NCI-H69 (cell line): Measurements from ENCODE around the gene NARS2.
"Not testable (repeated sequence)": the region's sequence is repeated elsewhere in the genome, so short reads cannot be mapped to it uniquely, and the experiment has no call there.

Experiments
- DNase-seq: peaks from one replicate; lab custom pipeline; 2025; lab: John Stamatoyannopoulos, UW

NARS2 gene

DNA sequence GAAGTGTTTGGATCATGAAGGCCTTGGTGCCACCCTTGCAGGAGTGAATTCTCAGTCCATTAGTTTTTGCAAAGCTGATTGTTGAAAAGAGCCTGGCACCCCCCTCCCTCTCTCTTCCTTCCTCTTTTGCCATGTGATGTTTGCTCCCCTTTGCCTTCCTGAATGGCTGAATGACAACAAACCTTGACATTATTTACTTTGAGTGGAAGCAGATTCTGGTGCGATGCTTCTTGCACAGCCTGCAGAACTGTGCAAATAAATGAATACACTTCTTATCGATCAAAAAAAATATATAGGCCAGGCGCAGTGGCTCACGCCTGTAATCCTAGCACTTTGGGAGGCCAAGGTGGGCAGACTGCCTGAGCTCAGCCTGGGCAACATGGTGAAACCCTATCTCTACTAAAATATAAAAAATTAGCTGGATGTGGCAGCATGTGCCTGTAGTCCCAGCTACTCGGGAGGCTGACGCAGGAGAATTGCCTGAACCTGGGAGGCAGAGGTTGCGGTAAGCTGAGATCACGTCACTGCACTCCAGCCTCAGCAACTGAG is 2.0 kb upstream of the NARS2 start:
- peak; percentile 59 for DNase-seq

- peak; percentile 42 for DNase-seq
These were observed 814 bp upstream of the NARS2 start for GRCh38 chr11:78575478-78575877.

GRCh38 chr11:78573681-78574080 is 983 bp downstream of the NARS2 start:
- peak; percentile 34 for DNase-seq

GRCh38 chr11:78573271-78573670 is 1.4 kb downstream of the NARS2 start:
- DNase-seq: no peak

DNA sequence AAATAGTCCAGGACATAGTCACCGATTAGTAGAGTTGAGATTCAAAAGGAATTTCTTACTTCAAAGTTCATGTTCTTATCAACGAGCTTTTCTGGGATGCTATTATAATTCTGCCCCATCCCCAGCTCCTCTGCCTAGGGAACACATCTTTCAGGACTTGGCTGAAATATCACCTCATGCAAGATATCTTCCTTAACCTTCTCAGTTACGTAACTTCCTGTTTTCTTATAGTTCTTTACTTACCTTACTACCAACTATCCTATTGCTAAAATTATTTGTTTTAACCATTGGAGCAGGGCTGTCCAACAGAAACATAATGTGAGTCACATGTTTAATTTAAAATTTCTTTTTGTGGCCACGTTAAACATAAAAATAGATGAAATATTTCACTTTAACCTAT is 2.3 kb downstream of the NARS2 start:
- no peak for DNase-seq

DNA sequence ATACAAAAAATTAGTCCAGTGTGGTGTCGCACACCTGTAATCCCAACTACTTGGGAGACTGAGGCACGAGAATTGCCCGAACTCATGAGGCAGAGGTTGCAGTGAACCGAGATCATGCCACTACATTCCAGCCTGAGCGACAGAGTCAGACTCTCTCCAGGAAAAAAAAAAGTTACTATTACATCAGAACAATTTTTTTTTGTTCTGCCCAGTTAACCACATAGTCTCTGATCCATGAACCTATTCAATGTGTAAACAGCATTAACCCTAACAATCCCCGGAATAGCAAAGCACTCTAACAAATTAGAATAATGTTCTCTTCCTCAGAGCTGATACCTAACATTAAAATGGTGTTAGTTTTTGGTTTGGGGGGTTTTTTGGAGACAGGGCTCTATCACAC is 4.6 kb downstream of the NARS2 start:
- no peak for DNase-seq

DNA sequence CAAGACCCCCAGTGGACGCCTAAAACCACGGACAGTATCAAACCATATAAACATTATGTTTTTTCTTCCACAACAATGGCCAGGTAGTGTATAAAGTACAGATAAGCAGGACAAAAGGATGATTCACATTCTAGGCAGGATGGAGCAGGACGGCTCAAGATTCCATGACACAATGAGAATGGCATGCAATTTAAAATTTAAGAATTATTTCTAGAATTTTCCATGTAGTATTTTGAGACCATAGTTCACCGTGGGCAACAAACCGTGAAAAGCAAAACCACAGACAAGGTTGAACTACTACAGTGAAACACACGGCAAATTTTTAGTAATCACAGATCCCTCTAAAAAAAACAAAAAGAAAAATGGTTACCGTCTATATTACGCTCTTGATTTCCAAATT is 7.5 kb downstream of the NARS2 start:
- no peak for DNase-seq

- peak; percentile 79 for DNase-seq
These were observed 9.9 kb downstream of the NARS2 start for GRCh38 chr11:78564490-78565467.

GRCh38 chr11:78564037-78564436 is 10.6 kb downstream of the NARS2 start:
- not testable (repeated sequence) for DNase-seq

DNA sequence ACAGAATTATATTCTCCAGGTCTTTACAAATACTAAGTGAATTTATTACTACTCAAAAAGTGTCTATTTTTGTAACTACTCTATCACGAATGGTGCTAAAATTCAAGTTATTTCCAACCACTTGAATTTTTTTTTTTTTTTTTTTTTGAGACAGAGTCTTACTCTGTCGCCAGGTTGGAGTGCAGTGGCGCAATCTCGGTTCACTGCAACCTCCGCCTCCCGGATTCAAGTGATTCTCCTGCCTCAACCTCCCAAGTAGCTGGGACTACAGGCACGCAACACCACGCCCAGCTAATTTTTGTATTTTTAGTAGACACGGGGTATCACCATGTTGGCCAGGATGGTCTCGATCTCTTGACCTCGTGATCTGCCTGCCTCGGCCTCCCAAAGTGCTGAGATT is 11.6 kb downstream of the NARS2 start:
- not testable (repeated sequence) for DNase-seq

DNA sequence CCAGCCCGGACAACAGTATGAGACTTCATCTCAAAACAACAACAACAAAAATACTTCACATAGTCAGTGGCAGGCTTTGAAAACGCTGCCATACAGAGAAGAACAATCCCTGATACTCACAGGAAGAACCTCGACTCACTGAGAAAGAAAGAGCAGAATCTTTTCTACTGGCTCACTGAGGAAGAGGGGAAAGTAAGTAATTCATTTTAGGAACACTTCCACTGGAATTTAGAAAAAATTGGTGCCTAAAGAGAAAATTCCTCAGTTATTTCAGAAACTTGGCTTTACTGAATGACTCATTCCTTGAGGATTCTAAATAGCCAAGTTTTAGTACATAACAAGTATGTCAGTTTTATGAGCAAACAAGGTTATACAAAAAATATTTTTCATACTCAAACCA is 12.3 kb downstream of the NARS2 start:
- no peak for DNase-seq

DNA sequence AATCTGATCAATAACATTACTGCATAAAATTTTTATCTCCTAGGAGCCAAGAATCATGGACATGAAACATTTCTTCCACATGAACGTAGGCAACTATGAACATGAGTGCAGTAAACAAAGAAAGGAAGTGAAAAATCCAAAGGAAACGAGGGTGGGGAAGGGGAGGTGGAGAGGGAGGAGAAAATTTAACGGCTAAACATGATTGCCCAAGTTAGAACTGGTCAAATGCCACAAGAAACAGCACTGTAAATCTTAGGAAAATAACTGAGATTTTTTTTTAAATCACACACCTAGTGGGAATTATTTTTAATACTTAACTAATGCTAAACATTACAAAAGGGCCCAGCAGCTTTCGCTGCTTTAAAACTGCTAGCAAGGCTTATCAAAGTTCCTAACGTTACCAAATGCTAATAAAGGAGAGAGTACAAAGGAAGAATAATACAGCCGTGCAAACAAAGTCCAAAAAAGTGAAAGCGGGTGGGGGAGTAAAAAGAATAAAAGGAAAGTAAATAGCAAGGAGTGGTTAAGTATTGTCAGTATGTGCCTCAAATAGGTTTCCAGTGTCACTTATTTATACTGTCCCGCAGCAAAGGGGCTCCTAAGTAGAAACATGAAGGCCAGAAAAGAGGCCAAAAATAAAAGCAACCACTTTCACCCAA is 13.7 kb downstream of the NARS2 start:
- DNase-seq: peak; percentile 80

- DNase-seq: peak; percentile 87
These were observed 14.5 kb downstream of the NARS2 start for GRCh38 chr11:78560153-78560552.

GRCh38 chr11:78557236-78557635 is 17.4 kb downstream of the NARS2 start:
- no peak for DNase-seq

DNA sequence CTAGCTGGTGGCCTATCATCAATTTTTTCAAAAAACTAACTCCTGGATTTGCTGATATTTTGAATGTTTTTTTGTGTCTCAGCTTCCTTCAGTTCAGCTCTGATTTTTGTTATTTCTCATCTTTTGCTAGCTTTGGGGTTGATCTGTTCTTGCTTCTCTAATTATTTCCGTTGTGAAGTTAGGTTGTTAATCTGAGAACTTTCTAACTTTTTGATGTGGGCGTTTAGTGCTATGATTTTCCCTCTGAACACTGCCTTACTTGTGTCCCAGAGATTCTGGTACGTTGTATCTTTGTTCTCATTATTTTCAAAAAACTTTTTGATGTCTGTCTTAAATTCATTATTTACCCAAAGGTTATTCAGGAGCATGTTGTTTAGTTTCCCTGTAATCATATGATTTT is 19.1 kb downstream of the NARS2 start:
- no peak for DNase-seq

GRCh38 chr11:78552881-78553280 is 21.8 kb downstream of the NARS2 start:
- DNase-seq: no peak

DNA sequence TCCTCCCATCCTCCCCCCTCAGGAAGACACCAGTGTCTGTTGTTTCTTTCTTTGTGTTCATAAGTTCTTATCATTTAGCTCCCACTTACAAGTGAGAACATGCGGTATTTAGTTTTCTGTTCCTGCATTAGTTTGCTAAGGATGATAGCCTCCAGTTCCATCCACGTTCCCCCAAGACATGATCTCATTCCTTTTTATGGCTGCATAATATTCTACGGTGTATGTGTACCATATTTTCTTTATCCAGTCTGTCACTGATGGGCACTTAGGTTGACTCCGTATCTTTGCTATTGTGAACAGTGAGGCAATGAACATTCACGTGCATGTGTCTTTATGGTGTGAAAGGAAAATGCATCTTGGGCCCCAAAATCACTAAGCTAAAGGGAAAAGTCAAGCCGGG is 22.5 kb downstream of the NARS2 start:
- DNase-seq: not testable (repeated sequence)

DNA sequence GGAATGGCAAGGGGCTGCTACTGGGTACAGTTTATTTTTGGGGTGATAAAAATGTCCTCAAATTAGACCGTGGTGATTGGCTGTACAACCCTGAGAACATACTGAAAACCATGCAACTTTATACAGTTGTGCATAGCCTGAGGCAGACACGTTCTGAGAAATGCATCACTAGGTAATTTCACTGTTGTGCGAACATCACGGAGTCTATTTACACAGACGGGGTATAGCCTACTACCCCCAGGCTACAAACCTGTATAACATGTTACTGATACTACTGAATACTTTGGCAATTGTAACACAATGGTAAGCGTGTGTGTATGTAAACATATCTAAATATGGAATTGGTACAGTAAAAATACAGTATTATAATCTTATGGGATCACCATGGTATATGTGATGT is 23.6 kb downstream of the NARS2 start:
- DNase-seq: peak; percentile 84

- peak; percentile 10 for DNase-seq
These were observed 24.8 kb downstream of the NARS2 start for GRCh38 chr11:78549624-78550409.

GRCh38 chr11:78548911-78549590 is 25.6 kb downstream of the NARS2 start:
- no peak for DNase-seq

DNA sequence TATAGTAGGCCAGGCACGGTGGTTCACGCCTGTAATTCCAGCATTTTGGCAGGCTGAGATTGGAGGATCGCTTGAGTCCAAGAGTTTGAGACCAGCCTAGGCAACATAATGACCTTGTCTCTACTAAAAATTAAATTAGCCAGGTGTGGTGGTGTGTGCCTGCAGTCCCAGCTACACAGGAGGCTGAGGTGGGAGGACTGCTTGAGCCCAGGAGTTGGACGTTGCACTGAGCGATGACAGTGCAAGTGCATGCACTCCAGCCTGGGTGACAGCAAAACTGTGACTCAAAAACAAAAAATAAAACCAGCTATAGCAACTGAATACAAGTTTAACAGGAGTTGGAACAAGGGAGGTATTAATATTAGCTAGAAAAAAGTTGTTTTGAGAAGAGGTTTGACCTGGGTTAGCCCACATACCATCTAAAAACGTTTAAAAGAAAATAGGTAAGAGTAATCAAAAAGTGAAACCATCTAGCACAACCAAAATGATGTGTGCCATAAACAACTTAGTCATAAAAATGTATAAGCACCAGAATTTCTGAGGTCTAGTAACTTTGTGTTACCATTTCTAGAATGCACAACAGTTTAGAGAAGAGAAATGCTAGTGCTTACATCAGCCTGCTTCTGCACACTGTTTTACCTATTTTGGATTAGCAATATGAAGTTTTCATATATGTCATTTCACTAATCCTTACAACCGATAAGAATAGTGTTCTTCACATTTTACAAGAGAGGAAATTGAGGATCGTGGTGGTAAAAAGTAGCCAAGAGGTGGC is 26.5 kb downstream of the NARS2 start:
- no peak for DNase-seq
